Mammary epithelial cell (primary cell): ENCODE measurements around the gene PIP5KL1.

Experiments used
- EZH2 ChIP-seq: IDR thresholded peaks from 2 replicates; pipeline ENCODE4 v1.6.1; 2012; ENCODE audit warnings: low read length, inconsistent platforms, borderline replicate concordance
- TF ChIP-seq, protein P1 (sequence below), 2 donors: IDR thresholded peaks in 1 of 2; conservative IDR thresholded peaks in 1 of 2; 2 replicates each; pipeline ENCODE4 v1.5.1; 2011 to 2012; ENCODE audit warnings: inconsistent platforms in 2 of 2, low read length in 2 of 2, mild to moderate bottlenecking in 2 of 2, control low read depth in 1 of 2, low read depth in 1 of 2; ENCODE audit not compliant: insufficient read depth in 1 of 2; ENCODE audit errors: extremely low read depth in 1 of 2

DNA sequence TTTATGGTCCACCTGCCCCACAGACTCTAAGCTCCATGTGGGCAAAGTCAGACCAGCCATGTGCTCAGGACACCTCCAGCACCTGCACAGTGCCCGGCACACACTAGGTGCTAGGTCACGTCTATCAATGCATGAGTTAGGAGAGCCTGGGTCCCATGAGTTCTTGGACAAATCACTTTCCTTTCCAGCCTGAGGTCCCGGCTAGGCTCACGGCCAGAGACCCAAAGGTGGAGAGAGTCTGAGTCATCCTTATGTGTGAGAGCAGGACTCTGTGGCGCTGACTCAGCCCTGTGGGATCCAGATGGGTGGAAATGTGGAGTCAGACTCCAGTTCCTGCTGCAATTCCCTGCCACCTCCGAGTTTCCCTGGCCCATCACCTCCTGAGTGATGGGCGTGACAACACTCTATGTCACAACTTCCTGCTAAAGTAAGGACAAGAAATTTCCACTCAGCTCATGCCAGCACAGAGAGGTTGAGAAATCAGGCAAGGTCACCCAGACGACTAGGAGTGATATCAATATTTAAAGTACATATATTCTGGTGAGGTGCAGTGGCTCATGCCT, 11.2 kb downstream of the PIP5KL1 start:
- TF ChIP-seq, protein P1, sequence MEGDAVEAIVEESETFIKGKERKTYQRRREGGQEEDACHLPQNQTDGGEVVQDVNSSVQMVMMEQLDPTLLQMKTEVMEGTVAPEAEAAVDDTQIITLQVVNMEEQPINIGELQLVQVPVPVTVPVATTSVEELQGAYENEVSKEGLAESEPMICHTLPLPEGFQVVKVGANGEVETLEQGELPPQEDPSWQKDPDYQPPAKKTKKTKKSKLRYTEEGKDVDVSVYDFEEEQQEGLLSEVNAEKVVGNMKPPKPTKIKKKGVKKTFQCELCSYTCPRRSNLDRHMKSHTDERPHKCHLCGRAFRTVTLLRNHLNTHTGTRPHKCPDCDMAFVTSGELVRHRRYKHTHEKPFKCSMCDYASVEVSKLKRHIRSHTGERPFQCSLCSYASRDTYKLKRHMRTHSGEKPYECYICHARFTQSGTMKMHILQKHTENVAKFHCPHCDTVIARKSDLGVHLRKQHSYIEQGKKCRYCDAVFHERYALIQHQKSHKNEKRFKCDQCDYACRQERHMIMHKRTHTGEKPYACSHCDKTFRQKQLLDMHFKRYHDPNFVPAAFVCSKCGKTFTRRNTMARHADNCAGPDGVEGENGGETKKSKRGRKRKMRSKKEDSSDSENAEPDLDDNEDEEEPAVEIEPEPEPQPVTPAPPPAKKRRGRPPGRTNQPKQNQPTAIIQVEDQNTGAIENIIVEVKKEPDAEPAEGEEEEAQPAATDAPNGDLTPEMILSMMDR (conservative IDR thresholded peaks at IDR 0.05 in 1 of 2, IDR thresholded peaks at IDR 0.05 in 1 of 2; ENCODE audit: extremely low read depth in 1 of 2, insufficient read depth in 1 of 2, low read depth in 1 of 2, low read length in 2 of 2): no peak
- TF ChIP-seq EZH2: no peak
